Caco-2 (cell line): ENCODE measurements around the gene IGDCC3. TPM values are rescaled to one million over a fixed set of nuclear protein-coding genes. Genes with fewer than 3 reads are reported as not detected.

Source experiments
- BruUV-seq: library from RNA; stranded (reverse); fragments of 400-500 nt; replicated peaks from 2 replicates; lab custom pipeline; 2021; lab: Mats Ljungman, UMichigan
- CTCF ChIA-PET: fragments of 300-600 bp; sonication (Branson Sonifier 250); formaldehyde crosslinking; loops from one replicate; lab custom pipeline; 2022; ENCODE audit warnings: antibody characterized with exemption; lab: Charles Lee
- POLR2A ChIA-PET: fragments of 300-600 bp; sonication (Branson Sonifier 250); formaldehyde crosslinking; loops from one replicate; lab custom pipeline; 2022; ENCODE audit warnings: antibody characterized with exemption; lab: Charles Lee
- DNase-seq, 2 experiments: peaks; one replicate each; pipeline versions ENCODE4 v3.0.0 to v3.0.0-alpha.2; 2020 to 2022
- H3K27me3 ChIP-seq: replicated peaks from 2 replicates; pipeline ENCODE4 v1.6.0; 2011; ENCODE audit warnings: low read length; ENCODE audit not compliant: control insufficient read depth, insufficient read depth
- H3K36me3 ChIP-seq: 2 replicates; pipeline ENCODE4 v1.5.1; 2011; ENCODE audit warnings: low read length; ENCODE audit not compliant: control insufficient read depth, insufficient read depth
- H3K4me1 ChIP-seq: fragments of 250-450 bp; sonication (Bioruptor Pico); 2 replicates; pipeline ENCODE4 v1.5.1; 2020; ENCODE audit warnings: mild to moderate bottlenecking
- H3K4me3 ChIP-seq: 2 replicates; pipeline ENCODE4 v1.5.1; 2011; ENCODE audit warnings: low read depth, mild to moderate bottlenecking, control low read depth, low read length
- H3K9me3 ChIP-seq: fragments of 250-450 bp; sonication (Bioruptor Pico); 2 replicates; pipeline ENCODE4 v1.5.1; 2020; ENCODE audit warnings: mild to moderate bottlenecking, moderate library complexity
- H3K27ac Mint-ChIP-seq: one replicate; pipeline ENCODE4 v1.8.0; 2022; ENCODE audit warnings: mixed read lengths; ENCODE audit not compliant: unreplicated experiment
- H3K27me3 Mint-ChIP-seq: one replicate; pipeline ENCODE4 v1.8.0; 2022; ENCODE audit warnings: mixed read lengths; ENCODE audit not compliant: insufficient read depth, unreplicated experiment
- H3K36me3 Mint-ChIP-seq: one replicate; pipeline ENCODE4 v1.8.0; 2022; ENCODE audit warnings: mild to moderate bottlenecking, mixed read lengths; ENCODE audit not compliant: insufficient read depth, unreplicated experiment
- H3K4me1 Mint-ChIP-seq: one replicate; pipeline ENCODE4 v1.8.0; 2022; ENCODE audit warnings: low read depth, mixed read lengths; ENCODE audit not compliant: unreplicated experiment
- H3K4me3 Mint-ChIP-seq: one replicate; pipeline ENCODE4 v1.8.0; 2022; ENCODE audit warnings: mild to moderate bottlenecking, moderate library complexity, mixed read lengths; ENCODE audit not compliant: unreplicated experiment
- H3K9me3 Mint-ChIP-seq: one replicate; pipeline ENCODE4 v1.8.0; 2022; ENCODE audit warnings: mixed read lengths; ENCODE audit not compliant: unreplicated experiment
- CTCF ChIP-seq, 2 experiments: fragments of 200-600 bp in 1 of 2; IDR thresholded peaks; 1 replicate in 1 of 2; 2 replicates in 1 of 2; pipeline versions ENCODE4 v1.5.1 to v1.8.0; 2011 to 2022; ENCODE audit warnings: antibody characterized with exemption in 1 of 2, control low read depth in 1 of 2, inconsistent platforms in 1 of 2, low read depth in 1 of 2, low read length in 1 of 2, mild to moderate bottlenecking in 1 of 2, moderate library complexity in 1 of 2; ENCODE audit not compliant: insufficient read depth in 1 of 2, severe bottlenecking in 1 of 2, unreplicated experiment in 1 of 2
- intact Hi-C: fragments of 100-400 bp; cut with micrococcal nuclease; formaldehyde crosslinking; loops from one replicate; pipeline ENCODE4 v1.10.0; 2022; ENCODE audit not compliant: unreplicated experiment
- total RNA-seq: library from RNA; stranded (reverse); gene quantifications from 2 replicates; pipeline ENCODE4 v1.2.3, GENCODE V29; 2022

Gene IGDCC3
- total RNA-seq, 1 experiment from 2014 or later = 51.2 TPM

GRCh38 chr15:65410972-65411371, 33.2 kb upstream of the IGDCC3 start:
- Mint-ChIP-seq H3K4me3 (no peak overlapping the region), H3K9me3 (no peaks in the 10 kb centered on the region), H3K27me3 (no peaks in the 10 kb centered on the region), H3K4me1 (peaks cover 12% of the 10 kb centered on the region), H3K36me3 (no peaks in the 10 kb centered on the region), H3K27ac (no peak overlapping the region)
- no TSS peak for BruUV-seq
- Histone ChIP-seq H3K36me3 (no peaks in the 10 kb centered on the region), H3K4me3 (no peak overlapping the region), H3K9me3 (no peaks in the 10 kb centered on the region), H3K4me1 (peaks cover 25% of the 10 kb centered on the region), H3K27me3 (no peaks in the 10 kb centered on the region)
- ChIA-PET CTCF (no interaction called here), POLR2A (no interaction called here)
- TF ChIP-seq CTCF (IDR thresholded peaks at IDR 0.05; ENCODE audit: insufficient read depth in 1 of 2, low read depth in 1 of 2, low read length in 1 of 2, severe bottlenecking in 1 of 2, unreplicated experiment in 1 of 2) = no peak
- intact Hi-C loops = no loop called here
- no peak for DNase-seq

GRCh38 chr15:65410036-65410435, 32.2 kb upstream of the IGDCC3 start:
- POLR2A ChIA-PET = no interaction called here
- no peak for TF ChIP-seq CTCF (IDR thresholded peaks at IDR 0.05; ENCODE audit: insufficient read depth in 1 of 2, low read depth in 1 of 2, low read length in 1 of 2, severe bottlenecking in 1 of 2, unreplicated experiment in 1 of 2)

GRCh38 chr15:65409036-65409631, 31.3 kb upstream of the IGDCC3 start:
- no peaks in the 10 kb centered on the region for H3K36me3 ChIP-seq
- H3K4me3 ChIP-seq = no peak overlapping the region
- H3K4me1 Mint-ChIP-seq = peaks cover 10% of the 10 kb centered on the region
- DNase-seq = no peak
- H3K4me1 ChIP-seq = peaks cover 8% of the 10 kb centered on the region; the same call in 1 of the 2 replicates
- ChIA-PET CTCF (interaction anchor here (0.6 to 0.7 kb wide), 3 partner anchors 11 to 185 kb away, joined by 3 to 4 read pairs (median 4); no protein-coding TSS in a partner anchor), POLR2A (no interaction called here)
- no peaks in the 10 kb centered on the region for H3K27me3 Mint-ChIP-seq
- TF ChIP-seq CTCF (IDR thresholded peaks at IDR 0.05; ENCODE audit: insufficient read depth in 1 of 2, low read depth in 1 of 2, low read length in 1 of 2, severe bottlenecking in 1 of 2, unreplicated experiment in 1 of 2) = no peak
- H3K27ac Mint-ChIP-seq = no peak overlapping the region
- H3K4me3 Mint-ChIP-seq = no peak overlapping the region
- no TSS peak for BruUV-seq
- intact Hi-C loops = no loop called here
- H3K27me3 ChIP-seq = no peaks in the 10 kb centered on the region
- H3K9me3 ChIP-seq = no peaks in the 10 kb centered on the region
- H3K9me3 Mint-ChIP-seq = no peaks in the 10 kb centered on the region
- H3K36me3 Mint-ChIP-seq = no peaks in the 10 kb centered on the region

More at GRCh38 chr15:65410036-65410435, 32.2 kb upstream of the IGDCC3 start:
- CTCF ChIA-PET = no interaction called here
- Histone ChIP-seq H3K27me3 (no peaks in the 10 kb centered on the region), H3K9me3 (no peaks in the 10 kb centered on the region), H3K36me3 (no peaks in the 10 kb centered on the region), H3K4me1 (peaks cover 17% of the 10 kb centered on the region), H3K4me3 (no peak overlapping the region)
- Mint-ChIP-seq H3K4me1 (peaks cover 12% of the 10 kb centered on the region), H3K9me3 (no peaks in the 10 kb centered on the region), H3K27ac (no peak overlapping the region), H3K27me3 (no peaks in the 10 kb centered on the region), H3K4me3 (no peak overlapping the region), H3K36me3 (no peaks in the 10 kb centered on the region)
- intact Hi-C loops = no loop called here
- no peak for DNase-seq
- BruUV-seq = no TSS peak
